Astrocyte of the cerebellum (primary cell): Measurements from ENCODE around the gene SFT2D3.
A peak's percentile ranks its signal among the peaks of the same experiment; 100 is the strongest.

Source experiments
- DNase-seq: peaks from one replicate; pipeline ENCODE4 v3.0.0-alpha.2; 2011; ENCODE audit warnings: low read depth
- H3K4me3 ChIP-seq: 2 replicates; pipeline ENCODE4 v1.5.1; 2011; ENCODE audit warnings: mild to moderate bottlenecking, low read depth, low read length, moderate library complexity
- in situ Hi-C: cut with HindIII; loops from 2 replicates; pipeline ENCODE4 v1.10.0; 2017; ENCODE audit warnings: low sequenced_read_pairs
- TF ChIP-seq, protein P1 (sequence below): IDR thresholded peaks from 2 replicates; pipeline ENCODE4 v1.5.1; 2012; ENCODE audit warnings: low read length, low read depth, moderate library complexity, mild to moderate bottlenecking; ENCODE audit errors: missing control alignments

Gene SFT2D3

DNA sequence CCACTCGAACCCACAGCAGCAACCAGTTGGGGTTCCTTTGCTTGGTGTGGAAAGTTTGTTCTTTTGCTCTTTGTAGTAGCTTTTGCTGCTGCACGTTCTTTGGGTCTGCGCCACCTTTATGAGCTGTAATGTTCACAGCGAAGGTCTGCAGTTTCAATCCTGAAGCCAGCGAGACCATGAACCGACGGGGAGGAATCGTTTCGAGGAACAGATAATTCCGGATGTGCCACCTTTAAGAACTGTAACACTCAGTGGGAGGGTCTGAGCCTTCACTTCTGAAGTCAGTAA lies 41.1 kb upstream of the SFT2D3 start:
- in situ Hi-C loops, result no loop called here
- TF ChIP-seq, protein P1, sequence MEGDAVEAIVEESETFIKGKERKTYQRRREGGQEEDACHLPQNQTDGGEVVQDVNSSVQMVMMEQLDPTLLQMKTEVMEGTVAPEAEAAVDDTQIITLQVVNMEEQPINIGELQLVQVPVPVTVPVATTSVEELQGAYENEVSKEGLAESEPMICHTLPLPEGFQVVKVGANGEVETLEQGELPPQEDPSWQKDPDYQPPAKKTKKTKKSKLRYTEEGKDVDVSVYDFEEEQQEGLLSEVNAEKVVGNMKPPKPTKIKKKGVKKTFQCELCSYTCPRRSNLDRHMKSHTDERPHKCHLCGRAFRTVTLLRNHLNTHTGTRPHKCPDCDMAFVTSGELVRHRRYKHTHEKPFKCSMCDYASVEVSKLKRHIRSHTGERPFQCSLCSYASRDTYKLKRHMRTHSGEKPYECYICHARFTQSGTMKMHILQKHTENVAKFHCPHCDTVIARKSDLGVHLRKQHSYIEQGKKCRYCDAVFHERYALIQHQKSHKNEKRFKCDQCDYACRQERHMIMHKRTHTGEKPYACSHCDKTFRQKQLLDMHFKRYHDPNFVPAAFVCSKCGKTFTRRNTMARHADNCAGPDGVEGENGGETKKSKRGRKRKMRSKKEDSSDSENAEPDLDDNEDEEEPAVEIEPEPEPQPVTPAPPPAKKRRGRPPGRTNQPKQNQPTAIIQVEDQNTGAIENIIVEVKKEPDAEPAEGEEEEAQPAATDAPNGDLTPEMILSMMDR, result no peak
- no peak for DNase-seq

GRCh38 chr2:127661072-127661649 lies 40.1 kb upstream of the SFT2D3 start:
- in situ Hi-C loops, result no loop called here
- TF ChIP-seq, protein P1, result no peak
- DNase-seq, result no peak
- no peak overlapping the region for H3K4me3 ChIP-seq

More for the DNA sequence above, 41.1 kb upstream of the SFT2D3 start:
- no peak overlapping the region for H3K4me3 ChIP-seq

DNA sequence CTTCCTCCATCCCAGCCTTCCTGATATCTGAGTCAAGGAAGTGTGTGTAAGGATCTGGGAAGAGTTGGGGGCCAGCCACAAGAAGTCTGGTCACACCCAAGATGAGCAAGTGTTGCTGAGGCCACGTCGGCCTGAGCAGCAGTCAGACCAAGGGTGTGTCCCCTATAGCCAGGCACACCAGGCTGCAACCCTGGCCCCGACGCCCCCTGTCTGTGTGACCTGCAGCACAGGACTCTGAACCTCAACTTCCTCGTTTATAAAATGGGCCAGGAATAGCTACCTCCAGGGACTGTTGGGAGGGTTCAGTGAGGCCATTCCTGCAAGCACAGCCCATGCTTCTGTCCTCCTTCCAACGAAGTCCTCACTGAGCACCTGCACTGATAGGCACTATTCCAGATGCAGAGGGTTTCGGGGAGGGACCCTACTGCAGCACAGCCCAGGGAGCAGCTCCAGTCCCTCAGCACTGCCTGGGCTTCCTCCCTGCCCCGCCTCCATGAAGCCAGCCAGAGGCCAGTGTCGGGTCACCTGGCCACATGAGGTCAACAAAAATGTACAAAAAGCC lies 39.3 kb upstream of the SFT2D3 start:
- DNase-seq, result no peak
- H3K4me3 ChIP-seq, result no peak overlapping the region
- in situ Hi-C loops, result no loop called here
- TF ChIP-seq, protein P1, result no peak

GRCh38 chr2:127662937-127663565 lies 38.2 kb upstream of the SFT2D3 start:
- no peak for DNase-seq
- H3K4me3 ChIP-seq, result no peak overlapping the region
- in situ Hi-C loops, result no loop called here
- TF ChIP-seq, protein P1, result no peak

- no peak overlapping the region for H3K4me3 ChIP-seq
- in situ Hi-C loops, result no loop called here
- DNase-seq, result no peak
- TF ChIP-seq, protein P1, result no peak
These were observed 37.7 kb upstream of the SFT2D3 start for GRCh38 chr2:127663566-127664064.

DNA sequence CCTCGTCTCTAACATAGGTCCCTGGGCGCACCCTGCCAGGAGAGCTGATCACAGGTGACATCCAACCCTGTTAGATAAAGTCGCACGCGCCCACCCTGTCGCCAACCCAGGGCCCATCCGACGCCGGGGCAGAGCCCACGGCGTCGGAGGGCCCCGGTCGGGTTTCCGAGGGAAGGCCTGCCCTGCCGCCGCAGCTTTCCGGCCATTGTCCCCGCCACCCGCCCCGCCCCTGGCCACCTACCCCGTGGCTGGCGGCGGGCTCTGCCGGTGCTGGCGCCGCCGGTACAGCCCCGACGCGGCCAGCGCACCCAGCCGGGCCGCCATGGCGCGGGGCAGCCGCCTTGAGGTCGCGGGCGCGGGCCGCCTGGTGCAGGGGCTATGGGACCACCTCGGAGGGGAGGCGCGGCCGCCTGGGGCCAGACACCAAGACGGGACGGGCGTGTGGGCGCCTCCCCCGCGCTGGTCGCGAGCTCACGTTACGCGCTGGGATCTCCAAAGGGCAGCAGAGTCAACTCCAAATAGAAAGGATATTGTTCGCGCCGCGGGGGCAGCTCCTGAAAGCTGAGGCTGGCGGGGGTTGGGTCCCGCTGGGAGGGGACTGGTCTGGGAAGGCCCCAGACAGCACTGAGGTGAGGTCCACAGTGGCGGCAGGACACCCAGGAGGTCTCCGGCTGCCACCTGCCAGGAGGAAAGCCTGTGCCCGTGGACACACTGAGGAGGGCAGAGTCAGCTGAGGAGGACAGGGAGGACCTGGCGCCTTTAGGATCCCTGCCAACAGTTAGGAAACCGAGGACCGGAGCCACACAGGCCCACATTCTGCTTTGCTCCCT lies 37.0 kb upstream of the SFT2D3 start:
- TF ChIP-seq, protein P1, result no peak
- H3K4me3 ChIP-seq, result peak overlapping the region; percentile 15
- in situ Hi-C loops, result no loop called here
- no peak for DNase-seq
